Panc1 (cell line): Measurements from ENCODE around the gene PRSS50.
"Not testable (repeated sequence)": the region's sequence is repeated elsewhere in the genome, so short reads cannot be mapped to it uniquely, and the experiment has no call there.

Source experiments
- CTCF ChIP-seq: fragments of 450-650 bp; IDR thresholded peaks from 2 replicates; pipeline ENCODE4 v1.5.1; 2017; ENCODE audit warnings: mild to moderate bottlenecking
- POLR2AphosphoS5 ChIP-seq: IDR thresholded peaks from 2 replicates; pipeline ENCODE4 v1.6.1; 2012; ENCODE audit warnings: mild to moderate bottlenecking, low read depth, low read length, moderate library complexity
- REST ChIP-seq, 2 experiments: IDR thresholded peaks; 2 replicates each; pipeline ENCODE4 v1.6.1; 2011 to 2012; ENCODE audit warnings: low read depth in 2 of 2, control low read depth in 1 of 2, low read length in 1 of 2, mild to moderate bottlenecking in 1 of 2, moderate library complexity in 1 of 2; ENCODE audit not compliant: insufficient read depth in 1 of 2
- SIN3A ChIP-seq: IDR thresholded peaks from 2 replicates; pipeline ENCODE4 v1.6.1; 2012; ENCODE audit warnings: low read depth, mild to moderate bottlenecking, low read length, moderate library complexity, borderline replicate concordance; ENCODE audit not compliant: insufficient read depth
- TCF7L2 ChIP-seq: IDR thresholded peaks from 2 replicates; pipeline ENCODE4 v1.6.1; 2011; ENCODE audit warnings: mild to moderate bottlenecking, low read depth, low read length, inconsistent platforms

DNA sequence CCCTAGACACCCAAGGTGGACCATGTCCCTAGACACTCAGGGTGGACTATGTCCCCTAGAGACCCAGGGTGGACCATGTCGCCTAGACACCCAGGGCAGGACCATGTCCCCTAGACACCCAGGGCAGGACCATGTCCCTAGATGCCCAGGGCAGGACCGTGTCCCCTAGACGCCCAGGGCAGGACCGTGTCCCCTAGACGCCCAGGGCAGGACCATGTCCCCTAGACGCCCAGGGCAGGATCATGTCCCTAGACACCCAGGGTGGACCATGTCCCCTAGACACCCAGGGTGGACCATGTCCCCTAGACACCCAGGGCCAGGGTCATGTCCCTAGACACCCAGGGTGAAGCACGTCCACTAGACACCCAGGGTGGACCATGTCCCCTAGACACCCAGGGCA, 13.3 kb downstream of the PRSS50 start:
- not testable (repeated sequence) for TF ChIP-seq CTCF; POLR2AphosphoS5; REST (IDR thresholded peaks at IDR 0.05; ENCODE audit: insufficient read depth in 1 of 2, low read depth in 2 of 2, low read length in 1 of 2); TCF7L2; SIN3A
